Esophagus squamous epithelium (tissue), 5 donors: ENCODE results near the gene TMEM271. TPM values are rescaled to one million over a fixed set of nuclear protein-coding genes. Genes with fewer than 3 reads are reported as not detected.

Source experiments
- DNase-seq: peaks from one replicate; lab custom pipeline; 2025; lab: John Stamatoyannopoulos, UW
- H3K27ac ChIP-seq, 4 donors: fragments of 200-600 bp; sonication (generic); one replicate each; pipeline ENCODE4 v1.5.1; 2016 to 2019; ENCODE audit warnings: mild to moderate bottlenecking in 1 of 4
- H3K27me3 ChIP-seq, 4 donors: fragments of 200-600 bp; sonication (generic); 1 replicate in 3 of 4; 2 replicates in 1 of 4; pipeline versions ENCODE4 v1.5.1 to v1.6.0; 2017 to 2021; ENCODE audit warnings: antibody characterized with exemption in 1 of 4
- H3K36me3 ChIP-seq, 3 donors: fragments of 200-600 bp; sonication (generic); one replicate each; pipeline ENCODE4 v1.5.1; 2016 to 2019
- H3K4me1 ChIP-seq, 3 donors: fragments of 200-600 bp; sonication (generic); one replicate each; pipeline ENCODE4 v1.5.1; 2017 to 2019
- H3K4me3 ChIP-seq, 4 donors: fragments of 200-600 bp; sonication (generic); 1 replicate in 3 of 4; 2 replicates in 1 of 4; pipeline ENCODE4 v1.5.1; 2016 to 2019; ENCODE audit warnings: mild to moderate bottlenecking in 2 of 4, moderate library complexity in 1 of 4
- H3K9me3 ChIP-seq, 3 donors: fragments of 200-600 bp; sonication (generic); one replicate each; pipeline ENCODE4 v1.5.1; 2016 to 2019
- CTCF ChIP-seq, 6 experiments: fragments of 450-650 bp in 4 of 6; fragments of 200-600 bp in 2 of 6; sonication (generic) in 2 of 6; IDR thresholded peaks; one replicate each; pipeline ENCODE4 v1.5.1; 2016 to 2019; ENCODE audit warnings: antibody characterized with exemption in 6 of 6, mild to moderate bottlenecking in 4 of 6, moderate library complexity in 4 of 6
- POLR2A ChIP-seq, 4 donors: fragments of 450-650 bp; IDR thresholded peaks; one replicate each; pipeline ENCODE4 v1.6.1; 2017; ENCODE audit warnings: antibody characterized with exemption in 4 of 4, mild to moderate bottlenecking in 4 of 4, moderate library complexity in 3 of 4
- WGBS, 2 donors: methylation state at CpG; one replicate each; pipeline ENCODE4 v1.1.5; 2018; 5-methylcytosine and 5-hydroxymethylcytosine counted together
- intact Hi-C: fragments of 100-400 bp; cut with DNase I; formaldehyde crosslinking; loops from one replicate; pipeline ENCODE4 v1.15.0; 2022
- total RNA-seq, 4 donors: library from RNA; depleted of rRNA; stranded (reverse); fragments of >200 nt; gene quantifications; one replicate each; pipeline ENCODE4 v1.1.0, GENCODE V29; 2016
- donor health status: DM: yes; HTN: yes; CAD: no.

Gene TMEM271
- total RNA-seq, 4 donors from 2014 or later = 0.19 TPM; not detected in 3

GRCh38 chr4:524196-524595, 51.9 kb downstream of the TMEM271 start:
- H3K4me1 ChIP-seq = peaks cover 0 to 17% (median 0%) of the 10 kb centered on the region in 3 donors
- no peak overlapping the region for H3K27ac ChIP-seq
- 87 to 95% methylated on average over 8 to 13 of the region's 15 CpGs for whole genome bisulfite sequencing, 2 donors
- no peak overlapping the region for H3K4me3 ChIP-seq
- no peaks in the 10 kb centered on the region for H3K27me3 ChIP-seq
- H3K9me3 ChIP-seq = no peaks in the 10 kb centered on the region
- H3K36me3 ChIP-seq = peaks cover 27 to 89% (median 30%) of the 10 kb centered on the region in 3 donors
- intact Hi-C loops = no loop called here
- no peak for DNase-seq
- TF ChIP-seq POLR2A (IDR thresholded peaks at IDR 0.05) (no peak), CTCF (IDR thresholded peaks at IDR 0.05) (no peak)

Other genes starting within 250 kb of the TMEM271 start
- 10 to 100 TPM in 1 of 4 donors, 1 to 10 TPM in 3; 5.9 to 24.4 (median 7.3) TPM for gene ZNF141, start 238.5 kb downstream of the TMEM271 start, total RNA-seq
- gene ZNF721, start 77.1 kb downstream of the TMEM271 start, total RNA-seq = 10 to 100 TPM in 3 of 4 donors, 1 to 10 TPM in 1; 6.7 to 26.5 (median 15.0) TPM
- 10 to 100 TPM; 30.2 to 46.2 (median 34.2) TPM for gene PIGG, start 77.1 kb downstream of the TMEM271 start, total RNA-seq
- gene PDE6B, start 49.3 kb upstream of the TMEM271 start, total RNA-seq = 1 to 10 TPM in 2 of 4 donors, under 1 TPM in 2; 0.19 to 4.4 (median 1.7) TPM
- gene ATP5ME, start 98.0 kb upstream of the TMEM271 start, total RNA-seq = 100 to 1,000 TPM in 2 of 4 donors, 10 to 100 TPM in 2; 74.5 to 126 (median 103) TPM
- gene MYL5, start 98.2 kb upstream of the TMEM271 start, total RNA-seq = 10 to 100 TPM in 2 of 4 donors, 1 to 10 TPM in 2; 7.2 to 19.5 (median 12.8) TPM
- 1 to 10 TPM; 2.5 to 6.5 (median 4.7) TPM for gene SLC49A3, start 112.9 kb upstream of the TMEM271 start, total RNA-seq
- 10 to 100 TPM; 40.0 to 57.6 (median 46.9) TPM for gene PCGF3, start 129.5 kb upstream of the TMEM271 start, total RNA-seq
- gene CPLX1, start 249.8 kb upstream of the TMEM271 start, total RNA-seq = under 1 TPM in 2 of 4 donors, not detected in 2; 0.44 to 0.57 TPM